Caco-2 (cell line): Measurements from ENCODE around the gene PLEKHN1. TPM values are rescaled to one million over a fixed set of nuclear protein-coding genes. Genes with fewer than 3 reads are reported as not detected.

Source experiments
- BruUV-seq: library from RNA; stranded (reverse); fragments of 400-500 nt; replicated peaks from 2 replicates; lab custom pipeline; 2021; lab: Mats Ljungman, UMichigan
- CTCF ChIA-PET: fragments of 300-600 bp; sonication (Branson Sonifier 250); formaldehyde crosslinking; loops from one replicate; lab custom pipeline; 2022; ENCODE audit warnings: antibody characterized with exemption; lab: Charles Lee
- POLR2A ChIA-PET: fragments of 300-600 bp; sonication (Branson Sonifier 250); formaldehyde crosslinking; loops from one replicate; lab custom pipeline; 2022; ENCODE audit warnings: antibody characterized with exemption; lab: Charles Lee
- DNase-seq, 2 experiments: peaks; one replicate each; pipeline versions ENCODE4 v3.0.0 to v3.0.0-alpha.2; 2020 to 2022
- H3K27me3 ChIP-seq: replicated peaks from 2 replicates; pipeline ENCODE4 v1.6.0; 2011; ENCODE audit warnings: low read length; ENCODE audit not compliant: control insufficient read depth, insufficient read depth
- H3K36me3 ChIP-seq: 2 replicates; pipeline ENCODE4 v1.5.1; 2011; ENCODE audit warnings: low read length; ENCODE audit not compliant: control insufficient read depth, insufficient read depth
- H3K4me1 ChIP-seq: fragments of 250-450 bp; sonication (Bioruptor Pico); 2 replicates; pipeline ENCODE4 v1.5.1; 2020; ENCODE audit warnings: mild to moderate bottlenecking
- H3K4me3 ChIP-seq: 2 replicates; pipeline ENCODE4 v1.5.1; 2011; ENCODE audit warnings: low read depth, mild to moderate bottlenecking, control low read depth, low read length
- H3K9me3 ChIP-seq: fragments of 250-450 bp; sonication (Bioruptor Pico); 2 replicates; pipeline ENCODE4 v1.5.1; 2020; ENCODE audit warnings: mild to moderate bottlenecking, moderate library complexity
- H3K27ac Mint-ChIP-seq: one replicate; pipeline ENCODE4 v1.8.0; 2022; ENCODE audit warnings: mixed read lengths; ENCODE audit not compliant: unreplicated experiment
- H3K27me3 Mint-ChIP-seq: one replicate; pipeline ENCODE4 v1.8.0; 2022; ENCODE audit warnings: mixed read lengths; ENCODE audit not compliant: insufficient read depth, unreplicated experiment
- H3K36me3 Mint-ChIP-seq: one replicate; pipeline ENCODE4 v1.8.0; 2022; ENCODE audit warnings: mild to moderate bottlenecking, mixed read lengths; ENCODE audit not compliant: insufficient read depth, unreplicated experiment
- H3K4me1 Mint-ChIP-seq: one replicate; pipeline ENCODE4 v1.8.0; 2022; ENCODE audit warnings: low read depth, mixed read lengths; ENCODE audit not compliant: unreplicated experiment
- H3K4me3 Mint-ChIP-seq: one replicate; pipeline ENCODE4 v1.8.0; 2022; ENCODE audit warnings: mild to moderate bottlenecking, moderate library complexity, mixed read lengths; ENCODE audit not compliant: unreplicated experiment
- H3K9me3 Mint-ChIP-seq: one replicate; pipeline ENCODE4 v1.8.0; 2022; ENCODE audit warnings: mixed read lengths; ENCODE audit not compliant: unreplicated experiment
- CTCF ChIP-seq, 2 experiments: fragments of 200-600 bp in 1 of 2; IDR thresholded peaks; 1 replicate in 1 of 2; 2 replicates in 1 of 2; pipeline versions ENCODE4 v1.5.1 to v1.8.0; 2011 to 2022; ENCODE audit warnings: antibody characterized with exemption in 1 of 2, control low read depth in 1 of 2, inconsistent platforms in 1 of 2, low read depth in 1 of 2, low read length in 1 of 2, mild to moderate bottlenecking in 1 of 2, moderate library complexity in 1 of 2; ENCODE audit not compliant: insufficient read depth in 1 of 2, severe bottlenecking in 1 of 2, unreplicated experiment in 1 of 2
- intact Hi-C: fragments of 100-400 bp; cut with micrococcal nuclease; formaldehyde crosslinking; loops from one replicate; pipeline ENCODE4 v1.10.0; 2022; ENCODE audit not compliant: unreplicated experiment
- total RNA-seq: library from RNA; stranded (reverse); gene quantifications from 2 replicates; pipeline ENCODE4 v1.2.3, GENCODE V29; 2022

The PLEKHN1 gene
- total RNA-seq, 1 experiment from 2014 or later: 3.1 TPM

GRCh38 chr1:932173-932510, 34.1 kb upstream of the PLEKHN1 start:
- Histone ChIP-seq H3K4me1 (no peaks in the 10 kb centered on the region), H3K4me3 (no peak overlapping the region), H3K9me3 (no peaks in the 10 kb centered on the region), H3K36me3 (no peaks in the 10 kb centered on the region), H3K27me3 (peaks cover 2% of the 10 kb centered on the region; the same call in 1 of the 2 replicates)
- H3K36me3 Mint-ChIP-seq: no peaks in the 10 kb centered on the region
- H3K4me3 Mint-ChIP-seq: no peak overlapping the region
- peaks cover 6% of the 10 kb centered on the region for H3K4me1 Mint-ChIP-seq
- intact Hi-C loops: no loop called here
- no peak overlapping the region for H3K27ac Mint-ChIP-seq
- no peak for DNase-seq
- peaks cover 9% of the 10 kb centered on the region for H3K27me3 Mint-ChIP-seq
- H3K9me3 Mint-ChIP-seq: no peaks in the 10 kb centered on the region
- no TSS peak for BruUV-seq
- ChIA-PET POLR2A (no interaction called here), CTCF (no interaction called here)
- TF ChIP-seq CTCF (IDR thresholded peaks at IDR 0.05; ENCODE audit: insufficient read depth in 1 of 2, low read depth in 1 of 2, low read length in 1 of 2, severe bottlenecking in 1 of 2, unreplicated experiment in 1 of 2): no peak

- no peak overlapping the region for H3K4me3 ChIP-seq
- no TSS peak for BruUV-seq
- no peak overlapping the region for H3K27ac Mint-ChIP-seq
- H3K4me3 Mint-ChIP-seq: no peak overlapping the region
- H3K4me1 ChIP-seq: no peaks in the 10 kb centered on the region
- H3K27me3 ChIP-seq: peaks cover 2% of the 10 kb centered on the region; the same call in 1 of the 2 replicates
- H3K4me1 Mint-ChIP-seq: peaks cover 6% of the 10 kb centered on the region
- H3K36me3 ChIP-seq: no peaks in the 10 kb centered on the region
- no peaks in the 10 kb centered on the region for H3K9me3 Mint-ChIP-seq
- intact Hi-C loops: no loop called here
- CTCF ChIA-PET: interaction anchor here (0.6 to 1.0 kb wide), 2 partner anchors 9 to 42 kb away, joined by 3 to 4 read pairs; no protein-coding TSS in a partner anchor
- POLR2A ChIA-PET: no interaction called here
- H3K36me3 Mint-ChIP-seq: no peaks in the 10 kb centered on the region
- no peak for TF ChIP-seq CTCF (IDR thresholded peaks at IDR 0.05; ENCODE audit: insufficient read depth in 1 of 2, low read depth in 1 of 2, low read length in 1 of 2, severe bottlenecking in 1 of 2, unreplicated experiment in 1 of 2)
- no peaks in the 10 kb centered on the region for H3K9me3 ChIP-seq
- H3K27me3 Mint-ChIP-seq: peaks cover 6% of the 10 kb centered on the region
- no peak for DNase-seq
Measured at GRCh38 chr1:932776-933602, 33.3 kb upstream of the PLEKHN1 start.

GRCh38 chr1:933603-933940, 32.7 kb upstream of the PLEKHN1 start:
- DNase-seq: no peak
- H3K36me3 Mint-ChIP-seq: no peaks in the 10 kb centered on the region
- POLR2A ChIA-PET: no interaction called here
- peaks cover 4% of the 10 kb centered on the region for H3K27me3 Mint-ChIP-seq
- CTCF ChIA-PET: interaction anchor here (0.6 to 1.0 kb wide), 2 partner anchors 9 to 42 kb away, joined by 3 to 4 read pairs; no protein-coding TSS in a partner anchor
- Histone ChIP-seq H3K4me1 (no peaks in the 10 kb centered on the region), H3K27me3 (peaks cover 2% of the 10 kb centered on the region; the same call in 1 of the 2 replicates), H3K36me3 (no peaks in the 10 kb centered on the region), H3K9me3 (no peaks in the 10 kb centered on the region), H3K4me3 (no peak overlapping the region)
- no peaks in the 10 kb centered on the region for H3K9me3 Mint-ChIP-seq
- no peak overlapping the region for H3K27ac Mint-ChIP-seq
- BruUV-seq: no TSS peak
- peaks cover 6% of the 10 kb centered on the region for H3K4me1 Mint-ChIP-seq
- no peak for TF ChIP-seq CTCF (IDR thresholded peaks at IDR 0.05; ENCODE audit: insufficient read depth in 1 of 2, low read depth in 1 of 2, low read length in 1 of 2, severe bottlenecking in 1 of 2, unreplicated experiment in 1 of 2)
- intact Hi-C loops: no loop called here
- H3K4me3 Mint-ChIP-seq: no peak overlapping the region
